Measurements from ENCODE around the gene SYPL1. TPM values are rescaled to one million over a fixed set of nuclear protein-coding genes. Genes with fewer than 3 reads are reported as not detected.

Gene SYPL1
- total and polyA plus RNA-seq, 5 experiments from 2014 or later: 56.8 to 78.4 (median 67.5) TPM

DNA sequence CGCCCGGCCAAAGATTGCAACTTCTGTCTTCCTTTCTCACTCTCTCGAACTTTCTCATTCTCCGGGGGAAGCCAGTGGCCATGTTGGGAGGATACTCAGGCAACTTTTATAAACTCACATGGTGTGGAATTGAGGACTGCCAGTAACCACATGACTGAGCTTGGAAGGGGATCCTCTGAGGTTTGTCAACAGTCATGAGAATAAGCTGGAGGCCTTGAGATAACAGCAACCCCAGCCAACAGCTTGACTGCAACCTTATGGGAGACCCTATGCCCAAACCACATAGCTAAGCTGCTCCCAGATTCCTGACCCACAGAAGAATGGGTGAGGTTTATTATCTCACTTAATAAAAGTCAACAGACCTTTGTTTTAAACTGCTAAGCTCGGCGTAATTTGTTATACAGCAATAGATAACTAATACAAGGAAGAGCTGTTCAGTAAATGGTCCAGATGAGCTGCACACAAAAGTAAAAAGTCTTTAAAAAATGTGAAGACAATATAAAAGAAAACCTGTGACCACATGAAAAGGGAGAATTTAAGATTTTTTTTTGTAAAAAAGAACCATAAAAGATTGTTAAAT, 9.6 kb downstream of the SYPL1 start:
- peak overlapping the region in 6 of 10 donors; percentile 26 to 86 (median 48) for H3K27ac Mint-ChIP-seq
- H3K4me3 Mint-ChIP-seq: peak overlapping the region in 9 of 10 donors; percentile 12 to 72 (median 40)
- ATAC-seq (no peak), DNase-seq (peak in 1 of 10 donors; percentile 13)
- peaks cover 0 to 33% (median 4%) of the 10 kb centered on the region in 3 donors for H3K36me3 Mint-ChIP-seq
- H3K4me1 Mint-ChIP-seq: peaks cover 36 to 78% (median 75%) of the 10 kb centered on the region in 4 donors
- H3K27me3 Mint-ChIP-seq: no peaks in the 10 kb centered on the region
- POLR2A ChIA-PET: interaction anchor here (0.9 to 3.0 kb wide), 4 partner anchors 10 to 33 kb away, joined by 3 to 23 read pairs (median 4); partner anchors contain the start of gene SYPL1
- H3K9me3 Mint-ChIP-seq: no peaks in the 10 kb centered on the region

DNA sequence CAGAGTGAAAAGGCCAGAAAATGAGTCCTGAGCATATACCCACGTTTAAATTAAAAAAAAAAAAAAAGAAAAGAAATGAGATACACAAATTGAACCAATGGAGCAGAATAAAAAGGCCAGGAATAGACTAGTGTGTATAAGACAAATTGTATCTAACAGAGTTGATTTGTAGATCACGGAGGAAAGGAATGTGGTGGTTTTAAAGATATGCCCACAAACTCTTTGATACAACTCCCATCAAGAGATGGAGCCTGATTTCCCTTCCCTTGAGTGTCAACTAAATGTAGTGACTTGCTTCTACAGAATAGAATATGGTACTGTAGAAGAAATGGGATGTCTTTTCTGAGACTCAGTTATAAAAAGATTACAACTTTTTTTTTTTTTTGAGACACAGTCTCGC, 10.4 kb downstream of the SYPL1 start:
- no peaks in the 10 kb centered on the region for H3K9me3 Mint-ChIP-seq
- H3K36me3 Mint-ChIP-seq: peaks cover 0 to 33% (median 4%) of the 10 kb centered on the region in 3 donors
- H3K27me3 Mint-ChIP-seq: no peaks in the 10 kb centered on the region
- H3K4me1 Mint-ChIP-seq: peaks cover 36 to 73% (median 73%) of the 10 kb centered on the region in 4 donors
- DNase-seq (no peak), ATAC-seq (peak in 1 of 2 donors; percentile 35)
- POLR2A ChIA-PET: interaction anchor here (3.0 kb wide), 1 partner anchor 11 kb away, joined by 23 read pairs; the partner anchor contains the start of gene SYPL1
- peak overlapping the region in 1 of 10 donors; percentile 20 for H3K4me3 Mint-ChIP-seq
- peak overlapping the region in 4 of 10 donors; percentile 10 to 73 (median 50) for H3K27ac Mint-ChIP-seq

DNA sequence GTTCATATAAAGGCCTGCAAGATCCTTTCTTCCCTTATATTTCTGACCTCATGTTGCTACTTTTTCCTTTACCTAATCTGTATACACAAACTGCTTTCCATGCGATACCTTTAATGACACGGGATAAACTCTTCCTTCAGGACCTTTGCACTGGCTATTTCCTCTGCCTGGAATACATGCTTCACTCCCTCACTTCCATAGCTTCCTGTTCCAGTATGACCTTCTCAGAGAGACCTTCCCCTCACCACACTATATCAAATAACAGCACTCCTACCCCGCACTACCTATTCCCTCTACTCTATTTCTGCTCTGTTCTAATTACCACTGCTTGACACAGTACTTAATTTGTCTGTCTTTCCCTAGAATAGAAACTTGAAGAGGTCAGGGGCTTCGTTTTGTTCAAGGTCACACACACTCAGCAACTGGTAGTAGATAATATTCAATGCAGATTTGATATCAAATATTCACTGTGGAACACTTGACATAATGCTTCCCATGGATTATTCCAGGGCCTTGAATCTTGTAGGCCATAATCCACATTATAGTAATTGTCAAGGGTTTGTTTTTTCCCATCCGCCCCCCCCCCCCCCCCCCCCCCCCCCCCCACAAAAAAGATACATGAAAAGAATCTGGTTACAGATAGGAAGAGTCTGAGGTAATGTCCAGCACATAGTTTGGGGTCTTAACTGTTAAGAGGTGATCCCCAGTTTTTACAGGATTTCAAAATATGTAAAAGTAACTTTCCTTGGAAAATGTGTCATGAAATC, 11.1 kb downstream of the SYPL1 start:
- Mint-ChIP-seq H3K36me3 (peaks cover 0 to 34% (median 4%) of the 10 kb centered on the region in 3 donors), H3K4me1 (peaks cover 36 to 68% (median 67%) of the 10 kb centered on the region in 4 donors), H3K27ac (peak overlapping the region in 9 of 10 donors; percentile 1 to 73 (median 16)), H3K27me3 (no peaks in the 10 kb centered on the region), H3K4me3 (peak overlapping the region in 2 of 10 donors; percentile 11 to 52), H3K9me3 (no peaks in the 10 kb centered on the region)
- POLR2A ChIA-PET: interaction anchor here (1.1 to 1.2 kb wide), 2 partner anchors 11 to 30 kb away, joined by 3 to 5 read pairs; partner anchors contain the start of gene SYPL1
- DNase-seq: no peak
- no peak for ATAC-seq

DNA sequence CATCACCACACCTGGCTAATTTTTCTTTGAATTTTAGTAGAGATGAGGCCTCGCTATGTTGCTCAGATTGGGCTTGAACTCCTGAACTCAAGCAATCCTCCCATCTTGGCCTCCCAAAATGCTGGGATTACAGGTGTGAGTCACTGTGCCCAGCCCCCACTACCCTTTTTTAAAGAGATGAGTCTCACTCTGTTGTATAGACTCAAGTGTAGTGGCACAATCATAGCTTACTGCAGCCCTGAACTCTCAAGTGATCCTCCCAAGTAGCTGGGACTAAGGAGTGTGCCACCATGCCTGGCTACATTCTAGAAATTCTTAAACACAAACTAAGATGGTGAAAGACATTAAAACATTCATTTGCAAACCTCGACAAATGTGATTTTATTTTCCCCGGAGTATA, 12.6 kb downstream of the SYPL1 start:
- ATAC-seq: no peak
- no peak for DNase-seq
- Mint-ChIP-seq H3K27me3 (no peaks in the 10 kb centered on the region), H3K27ac (peak overlapping the region in 9 of 10 donors; percentile 8 to 75 (median 47)), H3K4me3 (no peak overlapping the region), H3K4me1 (peaks cover 27 to 60% (median 54%) of the 10 kb centered on the region in 4 donors), H3K9me3 (no peaks in the 10 kb centered on the region), H3K36me3 (peaks cover 0 to 41% (median 4%) of the 10 kb centered on the region in 3 donors)
- POLR2A ChIA-PET: interaction anchor here (1.2 kb wide), 1 partner anchor 12 kb away, joined by 5 read pairs; the partner anchor contains the start of gene SYPL1

DNA sequence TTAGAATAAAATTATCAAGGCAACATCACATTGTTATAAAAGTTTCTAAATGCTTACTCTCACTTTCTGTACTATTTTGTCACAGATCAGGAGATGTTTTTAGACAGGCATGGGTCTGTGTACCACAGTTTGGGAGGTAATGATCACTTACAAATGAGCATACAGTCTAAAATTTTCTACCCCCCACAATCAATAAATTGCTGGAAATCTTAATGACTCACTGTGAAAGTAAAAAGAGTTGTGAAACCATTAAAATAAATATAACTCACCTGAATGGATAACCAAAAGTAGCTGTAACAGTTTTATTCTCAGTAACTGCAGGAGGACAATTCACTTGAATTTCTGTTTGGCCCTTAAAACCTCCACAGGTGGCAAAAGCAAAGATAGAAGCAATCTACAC, 13.2 kb downstream of the SYPL1 start:
- peaks cover 24 to 59% (median 51%) of the 10 kb centered on the region in 4 donors for H3K4me1 Mint-ChIP-seq
- H3K9me3 Mint-ChIP-seq: no peaks in the 10 kb centered on the region
- H3K4me3 Mint-ChIP-seq: no peak overlapping the region
- POLR2A ChIA-PET: no interaction called here
- H3K27me3 Mint-ChIP-seq: no peaks in the 10 kb centered on the region
- H3K27ac Mint-ChIP-seq: peak overlapping the region in 8 of 10 donors; percentile 8 to 83 (median 60)
- ATAC-seq (no peak), DNase-seq (no peak)
- peaks cover 0 to 45% (median 4%) of the 10 kb centered on the region in 3 donors for H3K36me3 Mint-ChIP-seq

DNA sequence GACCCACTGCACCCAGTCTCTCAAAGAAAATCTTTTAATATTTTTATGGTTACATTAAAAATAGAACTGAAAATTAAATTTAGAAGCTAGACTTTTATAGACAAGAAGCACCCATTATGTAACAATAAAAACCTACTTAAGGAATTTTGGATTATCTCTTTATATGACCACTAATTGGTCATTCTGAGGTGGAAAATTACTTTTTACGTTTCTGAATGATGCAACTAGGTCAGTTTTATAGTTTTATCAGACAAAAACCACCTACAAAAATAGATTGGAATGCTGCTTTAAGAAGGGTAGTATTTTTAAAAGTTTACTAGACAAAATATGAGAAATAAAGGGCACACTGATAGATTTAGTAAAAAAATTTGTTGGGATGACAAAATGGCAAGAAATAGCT, 16.5 kb downstream of the SYPL1 start:
- Mint-ChIP-seq H3K27me3 (no peaks in the 10 kb centered on the region), H3K4me3 (no peak overlapping the region), H3K36me3 (peaks cover 0 to 71% (median 0%) of the 10 kb centered on the region in 3 donors), H3K27ac (no peak overlapping the region), H3K4me1 (peaks cover 8 to 36% (median 20%) of the 10 kb centered on the region in 4 donors), H3K9me3 (no peaks in the 10 kb centered on the region)
- ATAC-seq: no peak
- no peak for DNase-seq
- POLR2A ChIA-PET: no interaction called here

DNA sequence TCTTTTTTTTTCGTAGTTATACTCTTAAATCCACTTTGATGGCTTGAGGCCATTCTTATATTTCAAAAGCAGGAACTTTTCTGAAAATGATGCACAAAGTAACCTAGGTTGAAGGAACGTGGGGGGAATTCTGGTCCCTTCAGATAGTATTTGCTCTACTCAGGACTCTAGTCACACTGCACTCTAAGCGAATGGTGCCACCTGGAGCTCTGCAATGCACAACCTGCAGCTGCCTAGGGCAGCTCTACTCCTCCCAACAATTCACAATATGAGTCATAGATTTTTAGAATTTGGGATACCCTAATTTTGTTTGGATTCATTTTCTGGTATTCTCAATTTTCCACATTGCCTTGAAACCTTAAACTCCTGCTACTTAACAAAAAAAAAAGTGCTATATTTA, 17.3 kb downstream of the SYPL1 start:
- no peak for ATAC-seq
- POLR2A ChIA-PET: no interaction called here
- H3K4me1 Mint-ChIP-seq: peaks cover 6 to 38% (median 14%) of the 10 kb centered on the region in 4 donors
- no peaks in the 10 kb centered on the region for H3K27me3 Mint-ChIP-seq
- H3K27ac Mint-ChIP-seq: peak overlapping the region in 2 of 10 donors; percentile 13 to 36
- H3K36me3 Mint-ChIP-seq: peaks cover 0 to 80% (median 4%) of the 10 kb centered on the region in 3 donors
- H3K4me3 Mint-ChIP-seq: no peak overlapping the region
- H3K9me3 Mint-ChIP-seq: no peaks in the 10 kb centered on the region
- DNase-seq: no peak

DNA sequence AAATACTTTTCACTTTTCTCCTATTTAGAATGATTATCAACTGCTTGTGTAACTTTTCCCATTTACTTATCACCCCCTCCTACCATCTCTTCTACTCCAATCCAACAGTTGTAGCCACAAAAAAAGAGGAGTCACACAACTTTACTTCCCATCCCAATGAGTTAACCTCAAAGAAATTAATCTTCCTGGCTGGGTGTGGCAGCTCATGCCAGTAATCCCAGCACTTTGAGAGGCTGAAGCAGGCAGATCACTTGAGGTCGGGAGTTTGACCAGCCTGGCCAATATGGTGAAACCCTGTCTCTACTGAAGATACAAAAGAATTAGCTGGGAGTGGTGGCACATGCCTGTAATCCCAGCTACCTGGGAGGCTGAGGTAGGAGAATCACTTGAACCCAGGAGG, 19.9 kb downstream of the SYPL1 start:
- no peak overlapping the region for H3K4me3 Mint-ChIP-seq
- peaks cover 3 to 35% (median 5%) of the 10 kb centered on the region in 4 donors for H3K4me1 Mint-ChIP-seq
- H3K36me3 Mint-ChIP-seq: peaks cover 2 to 85% (median 6%) of the 10 kb centered on the region in 3 donors
- DNase-seq: no peak
- ATAC-seq: no peak
- H3K9me3 Mint-ChIP-seq: no peaks in the 10 kb centered on the region
- no peaks in the 10 kb centered on the region for H3K27me3 Mint-ChIP-seq
- peak overlapping the region in 5 of 10 donors; percentile 2 to 91 (median 44) for H3K27ac Mint-ChIP-seq
- POLR2A ChIA-PET: interaction anchor here (0.7 kb wide), 1 partner anchor 29 kb away, joined by 3 read pairs; no protein-coding TSS in a partner anchor

DNA sequence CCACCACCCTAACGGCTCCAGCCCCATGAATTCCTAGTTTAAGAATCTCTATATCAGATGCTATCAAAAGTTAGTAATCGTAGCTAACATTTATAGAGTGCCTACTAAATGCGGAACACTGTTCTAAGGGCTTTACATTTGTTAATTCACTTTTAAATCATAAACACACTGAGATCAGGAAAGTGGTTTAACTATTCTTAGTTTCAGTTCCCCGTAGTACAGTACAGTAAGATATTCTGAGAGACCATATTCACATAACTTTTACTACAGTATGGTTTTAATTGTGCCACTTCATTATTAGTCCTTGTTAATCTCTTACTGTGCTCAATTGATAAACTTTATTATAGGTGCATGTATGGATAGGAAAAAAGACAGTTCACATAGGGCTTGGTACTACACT, 22.5 kb downstream of the SYPL1 start:
- H3K4me3 Mint-ChIP-seq: no peak overlapping the region
- ATAC-seq (no peak), DNase-seq (no peak)
- H3K27ac Mint-ChIP-seq: peak overlapping the region in 6 of 10 donors; percentile 26 to 58 (median 34)
- peaks cover 3 to 44% (median 6%) of the 10 kb centered on the region in 4 donors for H3K4me1 Mint-ChIP-seq
- no peaks in the 10 kb centered on the region for H3K9me3 Mint-ChIP-seq
- no peaks in the 10 kb centered on the region for H3K27me3 Mint-ChIP-seq
- peaks cover 2 to 68% (median 6%) of the 10 kb centered on the region in 3 donors for H3K36me3 Mint-ChIP-seq
- POLR2A ChIA-PET: interaction anchor here (1.1 to 1.2 kb wide), 2 partner anchors 21 to 22 kb away, joined by 3 to 6 read pairs; partner anchors contain the start of gene SYPL1

DNA sequence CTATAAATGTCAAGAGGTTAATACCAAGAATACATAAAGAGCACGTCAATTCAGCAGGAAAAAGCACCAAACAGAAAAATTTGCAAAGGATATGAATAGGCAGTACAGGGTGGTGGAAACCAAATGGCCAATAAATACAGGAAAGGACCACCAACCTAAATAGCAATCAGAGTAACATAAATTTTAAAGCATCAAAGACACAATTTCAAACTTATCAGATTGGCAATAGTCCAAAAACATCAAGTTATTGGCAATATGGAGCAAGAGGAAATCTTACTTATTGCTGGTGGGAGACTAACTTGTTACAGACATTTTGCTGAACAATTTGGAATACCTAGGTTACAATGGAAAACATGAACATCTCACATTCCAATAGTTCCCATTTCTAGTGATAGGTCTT, 24.1 kb downstream of the SYPL1 start:
- no peaks in the 10 kb centered on the region for H3K27me3 Mint-ChIP-seq
- peaks cover 2 to 55% (median 6%) of the 10 kb centered on the region in 3 donors for H3K36me3 Mint-ChIP-seq
- DNase-seq: no peak
- no peak for ATAC-seq
- no peaks in the 10 kb centered on the region for H3K9me3 Mint-ChIP-seq
- H3K4me3 Mint-ChIP-seq: no peak overlapping the region
- POLR2A ChIA-PET: no interaction called here
- H3K27ac Mint-ChIP-seq: no peak overlapping the region
- H3K4me1 Mint-ChIP-seq: peaks cover 6 to 48% (median 14%) of the 10 kb centered on the region in 4 donors

DNA sequence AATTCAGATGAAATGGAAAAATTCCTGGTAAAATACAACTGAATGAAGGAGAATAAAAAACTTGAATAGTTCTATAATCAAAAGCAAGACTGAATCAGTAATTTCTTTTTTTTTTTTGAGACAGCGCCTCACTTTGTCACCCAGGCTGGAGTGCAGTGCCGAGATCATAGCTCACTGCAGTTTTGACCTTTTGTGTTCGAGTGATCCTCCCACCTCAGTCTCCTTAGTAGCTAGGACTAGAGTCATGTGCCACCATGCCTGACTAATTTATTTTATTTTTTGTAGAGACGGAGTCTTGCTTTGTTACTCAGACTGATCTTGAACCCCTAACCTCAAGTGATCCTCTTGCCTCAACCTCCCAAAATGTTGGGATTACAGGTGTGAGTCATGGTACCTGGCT, 26.1 kb downstream of the SYPL1 start:
- POLR2A ChIA-PET: interaction anchor here (0.6 to 1.0 kb wide), 2 partner anchors 14 to 15 kb away, joined by 3 read pairs; no protein-coding TSS in a partner anchor
- Mint-ChIP-seq H3K27me3 (no peaks in the 10 kb centered on the region), H3K4me1 (peaks cover 6 to 53% (median 14%) of the 10 kb centered on the region in 4 donors), H3K9me3 (no peaks in the 10 kb centered on the region), H3K36me3 (peaks cover 2 to 37% (median 6%) of the 10 kb centered on the region in 3 donors), H3K4me3 (no peak overlapping the region), H3K27ac (peak overlapping the region in 5 of 10 donors; percentile 34 to 50 (median 39))
- no peak for DNase-seq
- no peak for ATAC-seq

DNA sequence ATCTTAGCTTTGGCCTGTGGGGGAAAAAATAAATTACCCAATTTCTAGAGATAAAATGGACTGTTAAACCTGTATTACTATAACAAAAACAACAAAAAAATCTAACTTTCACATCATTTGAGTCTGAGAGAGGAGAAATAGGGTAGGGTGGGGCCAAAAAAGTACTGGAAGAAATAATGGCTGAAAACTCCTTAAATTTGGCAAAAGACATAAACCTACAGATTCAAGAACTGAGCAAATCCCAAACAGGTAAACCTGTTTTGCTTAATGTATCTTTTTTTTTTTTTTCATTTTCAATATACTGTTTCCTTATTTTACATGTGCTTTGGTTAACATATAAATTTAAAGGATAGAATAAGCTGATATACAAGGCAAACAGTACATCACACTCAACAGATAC, 27.1 kb downstream of the SYPL1 start:
- Mint-ChIP-seq H3K27ac (peak overlapping the region in 3 of 10 donors; percentile 29 to 50 (median 33)), H3K27me3 (no peaks in the 10 kb centered on the region), H3K9me3 (no peaks in the 10 kb centered on the region), H3K4me1 (peaks cover 6 to 48% (median 17%) of the 10 kb centered on the region in 4 donors), H3K4me3 (no peak overlapping the region), H3K36me3 (peaks cover 2 to 27% (median 4%) of the 10 kb centered on the region in 3 donors)
- no peak for ATAC-seq
- no peak for DNase-seq
- POLR2A ChIA-PET: interaction anchor here (0.6 to 2.9 kb wide), 5 partner anchors 10 to 441 kb away, joined by 3 to 12 read pairs (median 5); partner anchors contain the start of gene SYPL1
